Measurements from ENCODE around the gene RCOR3. TPM values are rescaled to one million over a fixed set of nuclear protein-coding genes. Genes with fewer than 3 reads are reported as not detected.
"Not testable (repeated sequence)": the region's sequence is repeated elsewhere in the genome, so short reads cannot be mapped to it uniquely, and the experiment has no call there.

RCOR3 gene
- total and polyA plus RNA-seq, 7 donors = 7.6 to 60.3 (median 40.7) TPM

GRCh38 chr1:211217392-211217791, 41.8 kb upstream of the RCOR3 start:
- intact Hi-C loops (cut with DNase I) = no loop called here
- 91 to 92% methylated on average over 1 of the region's 1 CpG for WGBS, 2 donors
- TF ChIP-seq POLR2AphosphoS5 (IDR thresholded peaks at IDR 0.05) (no peak), EP300 (IDR thresholded peaks at IDR 0.05) (no peak), CTCF (IDR thresholded peaks at IDR 0.05) (no peak), POLR2A (IDR thresholded peaks at IDR 0.05) (no peak)
- H3K4me1 ChIP-seq = no peaks in the 10 kb centered on the region
- DNase-seq = no peak
- H3K27me3 ChIP-seq = no peaks in the 10 kb centered on the region
- no peaks in the 10 kb centered on the region for H3K9me3 ChIP-seq
- no peaks in the 10 kb centered on the region for H3K36me3 ChIP-seq
- no peak overlapping the region for H3K4me3 ChIP-seq
- H3K27ac ChIP-seq = no peak overlapping the region

GRCh38 chr1:211222469-211223234, 36.5 kb upstream of the RCOR3 start:
- H3K4me1 ChIP-seq; DNase-seq; H3K27ac ChIP-seq; intact Hi-C loops (cut with DNase I); H3K36me3 ChIP-seq; H3K27me3 ChIP-seq; H3K4me3 ChIP-seq; H3K9me3 ChIP-seq: not testable (repeated sequence)
- WGBS, 2 donors = 41 to 70% methylated on average over 9 of the region's 9 CpGs

GRCh38 chr1:211228573-211229364, 30.4 kb upstream of the RCOR3 start:
- intact Hi-C loops (cut with DNase I); H3K27ac ChIP-seq; H3K4me3 ChIP-seq; H3K36me3 ChIP-seq; DNase-seq; H3K4me1 ChIP-seq; H3K9me3 ChIP-seq; H3K27me3 ChIP-seq: not testable (repeated sequence)
- WGBS, 2 donors = 64 to 78% methylated on average over 13 of the region's 13 CpGs

GRCh38 chr1:211229365-211229759, 29.8 kb upstream of the RCOR3 start:
- intact Hi-C loops (cut with DNase I) = no loop called here
- H3K9me3 ChIP-seq = no peaks in the 10 kb centered on the region

GRCh38 chr1:211231873-211232272, 27.3 kb upstream of the RCOR3 start:
- Histone ChIP-seq H3K9me3 (no peaks in the 10 kb centered on the region), H3K27ac (no peak overlapping the region), H3K4me1 (no peaks in the 10 kb centered on the region), H3K36me3 (no peaks in the 10 kb centered on the region), H3K4me3 (no peak overlapping the region), H3K27me3 (no peaks in the 10 kb centered on the region)
- intact Hi-C loops (cut with DNase I) = no loop called here
- 50 to 59% methylated on average over 1 of the region's 1 CpG for WGBS, 2 donors
- TF ChIP-seq CTCF (IDR thresholded peaks at IDR 0.05) (no peak), POLR2AphosphoS5 (IDR thresholded peaks at IDR 0.05) (no peak), EP300 (IDR thresholded peaks at IDR 0.05) (no peak), POLR2A (IDR thresholded peaks at IDR 0.05) (no peak)
- no peak for DNase-seq

More at GRCh38 chr1:211229365-211229759, 29.8 kb upstream of the RCOR3 start:
- TF ChIP-seq EP300 (IDR thresholded peaks at IDR 0.05) (no peak), POLR2A (IDR thresholded peaks at IDR 0.05) (no peak), POLR2AphosphoS5 (IDR thresholded peaks at IDR 0.05) (no peak)
- Histone ChIP-seq H3K27ac (no peak overlapping the region), H3K27me3 (no peaks in the 10 kb centered on the region), H3K36me3 (no peaks in the 10 kb centered on the region), H3K4me3 (no peak overlapping the region), H3K4me1 (no peaks in the 10 kb centered on the region)
- no peak for DNase-seq
- 60 to 84% methylated on average over 7 of the region's 7 CpGs for WGBS, 2 donors

- Histone ChIP-seq H3K27me3 (no peaks in the 10 kb centered on the region), H3K9me3 (no peaks in the 10 kb centered on the region), H3K4me1 (no peaks in the 10 kb centered on the region), H3K36me3 (no peaks in the 10 kb centered on the region), H3K27ac (no peak overlapping the region), H3K4me3 (no peak overlapping the region)
- WGBS, 2 donors = 91 to 93% methylated on average over 6 of the region's 6 CpGs
- intact Hi-C loops (cut with DNase I) = no loop called here
- no peak for DNase-seq
- TF ChIP-seq CTCF (IDR thresholded peaks at IDR 0.05) (no peak), EP300 (IDR thresholded peaks at IDR 0.05) (no peak), POLR2AphosphoS5 (IDR thresholded peaks at IDR 0.05) (no peak), POLR2A (IDR thresholded peaks at IDR 0.05) (no peak)
Observed at GRCh38 chr1:211236633-211237320, 22.4 kb upstream of the RCOR3 start.

All from sigmoid colon (tissue), 7 donors.